NCI-H2196 (cell line): Measurements from ENCODE around the gene RFNG.

Experiments
- DNase-seq: peaks from one replicate; lab custom pipeline; 2025; ENCODE audit not compliant: unreplicated experiment; lab: John Stamatoyannopoulos, UW

RFNG gene

GRCh38 chr17:82016061-82016874, 35.3 kb downstream of the RFNG start:
- DNase-seq = no peak

- DNase-seq = no peak
These were observed 36.2 kb downstream of the RFNG start for GRCh38 chr17:82015311-82015971.

- no peak for DNase-seq
These were observed 36.7 kb downstream of the RFNG start for GRCh38 chr17:82014971-82015310.

- DNase-seq = no peak
These were observed 37.2 kb downstream of the RFNG start for GRCh38 chr17:82014432-82014831.

GRCh38 chr17:82013772-82014321, 37.8 kb downstream of the RFNG start:
- no peak for DNase-seq

DNA sequence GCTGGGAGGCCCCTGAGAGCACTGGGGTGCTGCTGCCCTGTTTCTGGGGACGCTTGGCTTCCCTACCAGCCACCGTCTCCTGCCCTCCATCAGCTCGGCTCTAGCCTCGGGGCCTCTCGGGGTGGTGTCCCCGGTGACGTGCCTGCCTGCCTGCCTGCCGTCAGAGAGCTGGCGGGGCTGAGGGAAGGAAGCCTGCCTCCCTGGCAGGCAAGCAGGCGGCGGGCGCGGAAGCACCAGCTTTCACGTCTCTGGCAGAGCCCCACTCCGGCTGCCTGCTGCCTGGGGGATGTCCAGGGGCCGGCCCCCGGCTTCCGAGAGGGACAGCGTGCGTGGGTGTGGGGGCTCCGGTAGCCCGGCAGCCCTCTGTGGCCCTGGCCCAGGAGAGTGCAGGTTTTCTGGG, 38.3 kb downstream of the RFNG start:
- no peak for DNase-seq

DNA sequence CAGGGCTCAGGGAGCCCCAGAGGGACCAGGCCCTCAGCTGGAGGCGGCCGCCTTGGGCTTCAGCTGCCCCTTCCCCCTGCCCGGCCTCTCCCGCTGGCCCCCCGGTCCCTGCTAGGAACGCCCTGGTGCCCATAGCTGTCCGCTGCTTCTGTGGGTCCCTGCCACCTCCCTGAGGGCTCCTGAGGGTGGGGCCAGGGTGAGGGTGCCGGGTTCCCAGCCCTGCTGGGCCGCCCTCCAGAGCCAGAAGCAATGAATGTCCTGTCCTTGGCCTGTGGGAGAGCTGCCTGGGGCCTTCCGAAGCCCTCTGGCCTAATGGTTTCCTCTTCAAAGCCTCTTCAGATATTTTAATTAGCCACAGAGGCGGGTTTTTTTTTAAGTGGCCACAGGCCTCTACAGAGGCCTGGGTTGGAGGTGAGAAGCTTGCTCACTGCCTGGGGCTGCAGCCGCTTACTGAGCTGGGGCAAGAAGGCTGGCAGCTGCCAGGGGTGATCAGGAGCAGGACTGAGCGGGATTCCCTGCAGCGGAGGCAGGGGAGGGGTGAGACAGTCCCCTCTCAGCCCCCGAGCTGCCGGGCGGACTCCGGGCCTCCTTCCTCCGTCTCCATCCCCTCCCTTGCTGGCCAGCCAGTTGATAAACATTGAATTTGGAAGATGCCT, 38.8 kb downstream of the RFNG start:
- DNase-seq = peak; percentile 64

DNA sequence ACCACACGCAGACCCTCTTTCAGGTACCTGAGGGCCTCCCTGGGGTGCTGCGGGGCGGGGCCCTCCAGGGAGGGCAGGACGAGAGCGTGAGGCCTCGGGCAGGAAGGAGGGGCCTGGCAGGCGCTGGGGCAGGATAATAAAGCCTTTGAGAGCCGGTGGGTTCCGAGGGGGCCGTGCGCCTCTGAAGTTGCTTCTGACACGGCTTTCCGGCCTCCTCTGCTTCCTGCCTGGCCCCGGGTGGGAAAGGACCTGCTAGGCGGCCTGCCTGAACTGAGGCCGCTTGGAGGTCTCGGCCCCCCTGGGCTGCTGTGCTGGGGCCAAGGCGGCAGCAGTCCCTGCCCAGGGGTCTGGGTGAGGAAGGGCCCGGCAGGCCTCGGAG, 39.4 kb downstream of the RFNG start:
- no peak for DNase-seq

DNA sequence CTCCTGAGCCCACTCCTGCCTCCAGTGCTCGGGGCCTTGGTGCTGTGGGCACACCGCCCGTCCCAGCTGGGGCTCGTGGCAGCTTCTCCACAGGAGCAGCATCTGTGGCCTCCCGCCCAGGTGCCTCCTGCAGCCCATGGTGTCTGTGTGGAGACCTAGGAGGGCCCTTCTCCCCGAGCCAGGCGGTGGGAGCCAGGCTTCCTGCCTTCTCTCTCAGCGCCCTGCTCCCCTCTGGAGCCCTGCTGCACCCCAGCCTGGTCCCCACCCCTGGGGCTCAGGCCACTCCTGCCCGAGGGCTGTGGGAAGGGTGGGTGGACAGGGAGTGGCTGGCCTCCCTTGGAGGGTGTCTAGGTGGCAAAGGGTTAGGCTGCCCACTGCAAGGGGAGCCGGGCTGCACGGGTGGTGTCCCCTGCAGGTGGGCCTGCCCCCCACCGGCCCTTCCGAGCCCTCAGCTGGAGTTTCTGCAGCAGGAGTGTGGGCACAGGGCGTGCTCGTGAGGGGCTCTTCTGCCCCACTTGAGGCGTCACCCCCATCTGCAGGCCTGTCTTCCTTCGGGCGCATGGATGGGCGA, 39.9 kb downstream of the RFNG start:
- no peak for DNase-seq

GRCh38 chr17:82010575-82011525, 40.8 kb downstream of the RFNG start:
- no peak for DNase-seq

GRCh38 chr17:82009413-82009812, 42.2 kb downstream of the RFNG start:
- no peak for DNase-seq

DNA sequence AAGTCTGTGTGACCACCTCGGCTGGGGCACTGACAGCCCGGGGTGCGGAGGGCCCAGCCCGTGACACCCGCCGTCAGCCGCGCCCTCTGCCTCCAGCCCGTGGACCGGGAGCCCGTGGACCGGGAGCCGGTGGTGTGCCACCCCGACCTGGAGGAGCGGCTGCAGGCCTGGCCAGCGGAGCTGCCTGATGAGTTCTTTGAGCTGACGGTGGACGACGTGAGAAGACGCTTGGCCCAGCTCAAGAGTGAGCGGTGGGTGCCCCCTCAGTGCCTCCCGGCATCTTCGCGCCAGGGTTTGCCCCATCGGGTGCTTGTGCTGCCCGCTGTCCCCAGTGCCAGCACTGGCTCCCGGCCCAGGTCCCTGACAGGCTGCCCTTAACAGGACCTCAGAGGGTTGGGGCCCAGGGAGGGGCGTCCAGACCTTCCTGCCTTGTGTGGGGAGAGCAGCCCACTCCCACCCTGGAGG, 42.6 kb downstream of the RFNG start:
- no peak for DNase-seq

- DNase-seq = no peak
These were observed 43.2 kb downstream of the RFNG start for GRCh38 chr17:82008258-82008940.

GRCh38 chr17:82007495-82008257, 43.9 kb downstream of the RFNG start:
- no peak for DNase-seq

DNA sequence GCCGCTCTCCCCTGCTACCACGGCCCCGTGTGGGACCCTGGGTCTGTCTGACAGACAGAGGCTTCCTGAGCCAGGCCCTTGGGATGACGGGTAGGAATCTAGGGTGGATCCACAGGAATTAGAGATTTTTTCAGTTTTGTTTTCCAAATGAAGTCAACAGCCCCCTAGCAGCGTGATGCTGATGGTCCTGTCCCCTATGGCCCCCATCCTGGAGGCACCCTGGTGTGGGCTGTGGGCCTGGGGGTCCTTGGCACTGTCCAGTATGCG, 44.5 kb downstream of the RFNG start:
- DNase-seq = no peak

DNA sequence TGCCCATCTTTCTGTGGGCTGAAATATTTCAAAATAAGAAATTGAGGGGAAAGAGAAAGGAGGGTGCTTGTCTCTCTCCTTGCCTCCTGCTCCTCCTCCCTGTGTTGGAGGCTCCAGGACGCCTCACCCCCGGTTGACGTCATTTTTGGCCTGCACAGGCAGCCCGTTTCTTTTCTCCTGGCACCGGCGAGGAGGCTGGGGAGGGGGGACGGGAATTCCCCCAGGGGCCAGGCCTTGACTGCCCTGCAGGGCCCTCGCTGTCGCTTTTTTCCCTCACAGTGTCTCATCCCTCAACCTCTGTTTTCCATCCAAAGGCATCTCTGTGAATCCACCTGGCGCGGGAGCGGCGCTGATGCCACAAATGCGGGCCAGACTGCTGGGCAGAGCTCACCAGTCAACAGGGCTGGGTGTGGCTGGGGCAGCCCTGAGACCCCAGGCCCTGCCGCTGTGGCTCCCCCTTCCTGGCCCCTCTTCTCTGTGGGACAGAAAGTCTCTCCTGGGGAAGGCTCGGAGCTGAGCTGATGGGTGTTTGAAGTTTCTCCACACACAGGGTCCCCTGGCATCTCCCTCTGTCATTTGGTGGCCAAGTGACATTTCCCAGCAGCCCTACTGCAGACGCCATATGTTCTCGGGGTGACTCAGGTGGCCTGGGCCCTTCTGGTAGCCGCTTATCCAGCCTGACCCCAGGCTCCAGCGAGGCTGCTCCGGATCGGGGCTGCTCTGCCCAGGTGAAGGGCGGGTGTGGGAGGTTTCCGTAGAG, 45.0 kb downstream of the RFNG start:
- DNase-seq = no peak

DNA sequence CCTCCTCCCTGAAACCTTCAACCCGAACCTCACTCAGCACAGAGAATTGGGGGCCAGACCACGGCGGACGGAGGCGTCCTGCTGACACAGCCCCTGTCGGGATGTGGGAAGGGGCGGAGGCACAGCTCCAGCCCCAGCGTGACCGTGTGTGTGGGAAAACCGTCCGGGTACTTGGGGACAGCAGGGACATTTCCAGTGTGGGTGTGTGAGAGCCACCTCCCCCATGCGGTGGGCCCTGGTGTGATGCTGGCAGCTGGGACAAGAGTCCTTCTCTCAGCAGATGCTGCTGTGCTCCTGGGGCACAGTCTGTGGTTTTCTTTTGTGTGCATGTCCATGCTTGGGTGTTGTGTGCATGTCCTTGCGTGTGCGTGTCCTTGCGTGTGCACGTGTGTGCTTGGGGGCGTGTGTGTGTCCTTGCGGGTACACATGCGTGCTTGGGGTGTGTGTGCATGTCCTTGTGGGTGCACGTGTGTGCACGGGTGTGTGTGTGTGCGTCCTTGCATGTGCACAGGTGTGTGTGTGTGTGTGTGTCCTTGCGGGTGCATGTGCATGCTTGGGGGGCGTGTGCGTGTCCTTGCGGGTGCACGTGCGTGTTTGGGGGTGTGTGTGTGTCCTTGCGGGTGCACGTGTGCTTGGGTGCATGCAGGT, 45.8 kb downstream of the RFNG start:
- no peak for DNase-seq
